Parathyroid adenoma (tissue), 2 donors: Measurements from ENCODE around the gene LACTBL1.

ENCODE experiments used
- H2AFZ ChIP-seq: fragments of 300-600 bp; sonication (generic); one replicate; pipeline ENCODE4 v1.7.0; 2017; ENCODE audit warnings: antibody characterized with exemption, mild to moderate bottlenecking
- H3K27ac ChIP-seq: fragments of 300-600 bp; sonication (generic); one replicate; pipeline ENCODE4 v1.7.0; 2017
- H3K27me3 ChIP-seq: fragments of 300-600 bp; sonication (generic); one replicate; pipeline ENCODE4 v1.7.0; 2017; ENCODE audit warnings: low read length; ENCODE audit not compliant: control insufficient read depth, insufficient read depth
- H3K36me3 ChIP-seq: fragments of 300-600 bp; sonication (generic); one replicate; pipeline ENCODE4 v1.7.0; 2017; ENCODE audit warnings: low read length; ENCODE audit not compliant: control insufficient read depth, insufficient read depth
- H3K4me1 ChIP-seq: fragments of 300-600 bp; sonication (generic); one replicate; pipeline ENCODE4 v1.7.0; 2017; ENCODE audit warnings: control low read depth
- H3K4me2 ChIP-seq: fragments of 300-600 bp; sonication (generic); one replicate; pipeline ENCODE4 v1.7.0; 2017; ENCODE audit warnings: low read length
- H3K4me3 ChIP-seq: fragments of 300-600 bp; sonication (generic); one replicate; pipeline ENCODE4 v1.7.0; 2017; ENCODE audit warnings: low read depth, low read length
- H3K79me2 ChIP-seq: fragments of 300-600 bp; sonication (generic); one replicate; pipeline ENCODE4 v1.7.0; 2017; ENCODE audit warnings: control low read depth
- H3K9ac ChIP-seq: fragments of 300-600 bp; sonication (generic); one replicate; pipeline ENCODE4 v1.7.0; 2017; ENCODE audit warnings: mild to moderate bottlenecking
- H3K9me3 ChIP-seq: fragments of 300-600 bp; sonication (generic); one replicate; pipeline ENCODE4 v1.7.0; 2017; ENCODE audit warnings: low read length; ENCODE audit not compliant: control insufficient read depth
- TF ChIP-seq, protein P1 (sequence below): fragments of 300-600 bp; sonication (generic); IDR thresholded peaks from one replicate; pipeline ENCODE4 v1.7.0; 2017; ENCODE audit warnings: antibody characterized with exemption, mild to moderate bottlenecking
- donor health status: primary hyperparathyroidism.

Gene LACTBL1

DNA sequence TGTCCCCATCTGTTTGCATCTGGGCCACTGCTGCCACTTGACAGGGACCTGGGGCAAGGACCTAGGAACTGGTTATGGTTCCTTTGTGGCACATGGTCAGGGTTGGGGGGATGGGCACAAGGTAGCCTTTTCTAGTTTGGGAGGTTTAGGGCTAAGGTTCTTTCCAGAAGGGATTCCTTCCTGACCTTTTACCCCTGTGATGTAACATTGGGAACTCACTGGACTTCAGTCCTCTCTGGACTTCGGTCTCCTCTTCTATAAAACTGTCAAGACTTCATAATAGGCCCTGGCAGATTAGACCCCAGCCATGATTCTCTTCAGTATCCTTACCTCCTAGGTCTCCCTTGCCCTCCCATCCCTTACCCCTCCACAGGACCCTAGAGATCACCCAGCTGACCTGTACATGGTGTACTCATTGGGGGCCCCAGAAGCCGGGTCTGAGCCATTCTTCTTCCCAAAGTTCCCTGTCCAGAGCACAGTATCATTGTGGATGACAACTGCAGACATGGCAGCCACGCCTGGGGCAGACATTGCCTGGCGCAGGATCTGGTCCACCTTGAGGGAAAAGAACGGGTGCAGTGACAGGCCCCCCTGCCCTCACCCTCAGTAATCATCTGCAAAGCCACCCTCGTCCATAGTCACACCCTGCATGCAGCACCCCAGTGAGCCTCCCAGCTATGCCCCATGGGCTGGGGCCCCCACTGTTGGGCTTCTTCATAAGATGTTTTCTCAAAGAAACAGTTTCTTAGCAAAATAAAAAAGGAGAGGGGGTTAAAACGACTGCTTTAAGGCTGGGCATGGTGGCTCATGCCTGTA, 12.9 kb downstream of the LACTBL1 start:
- H3K9me3 ChIP-seq: no peaks in the 10 kb centered on the region
- no peak overlapping the region for H3K27ac ChIP-seq
- no peak overlapping the region for H3K4me2 ChIP-seq
- H2AFZ ChIP-seq: no peak overlapping the region
- no peaks in the 10 kb centered on the region for H3K4me1 ChIP-seq
- H3K4me3 ChIP-seq: no peak overlapping the region
- no peak overlapping the region for H3K9ac ChIP-seq
- no peaks in the 10 kb centered on the region for H3K79me2 ChIP-seq
- no peaks in the 10 kb centered on the region for H3K36me3 ChIP-seq
- TF ChIP-seq, protein P1, sequence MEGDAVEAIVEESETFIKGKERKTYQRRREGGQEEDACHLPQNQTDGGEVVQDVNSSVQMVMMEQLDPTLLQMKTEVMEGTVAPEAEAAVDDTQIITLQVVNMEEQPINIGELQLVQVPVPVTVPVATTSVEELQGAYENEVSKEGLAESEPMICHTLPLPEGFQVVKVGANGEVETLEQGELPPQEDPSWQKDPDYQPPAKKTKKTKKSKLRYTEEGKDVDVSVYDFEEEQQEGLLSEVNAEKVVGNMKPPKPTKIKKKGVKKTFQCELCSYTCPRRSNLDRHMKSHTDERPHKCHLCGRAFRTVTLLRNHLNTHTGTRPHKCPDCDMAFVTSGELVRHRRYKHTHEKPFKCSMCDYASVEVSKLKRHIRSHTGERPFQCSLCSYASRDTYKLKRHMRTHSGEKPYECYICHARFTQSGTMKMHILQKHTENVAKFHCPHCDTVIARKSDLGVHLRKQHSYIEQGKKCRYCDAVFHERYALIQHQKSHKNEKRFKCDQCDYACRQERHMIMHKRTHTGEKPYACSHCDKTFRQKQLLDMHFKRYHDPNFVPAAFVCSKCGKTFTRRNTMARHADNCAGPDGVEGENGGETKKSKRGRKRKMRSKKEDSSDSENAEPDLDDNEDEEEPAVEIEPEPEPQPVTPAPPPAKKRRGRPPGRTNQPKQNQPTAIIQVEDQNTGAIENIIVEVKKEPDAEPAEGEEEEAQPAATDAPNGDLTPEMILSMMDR: no peak
- H3K27me3 ChIP-seq: no peaks in the 10 kb centered on the region

DNA sequence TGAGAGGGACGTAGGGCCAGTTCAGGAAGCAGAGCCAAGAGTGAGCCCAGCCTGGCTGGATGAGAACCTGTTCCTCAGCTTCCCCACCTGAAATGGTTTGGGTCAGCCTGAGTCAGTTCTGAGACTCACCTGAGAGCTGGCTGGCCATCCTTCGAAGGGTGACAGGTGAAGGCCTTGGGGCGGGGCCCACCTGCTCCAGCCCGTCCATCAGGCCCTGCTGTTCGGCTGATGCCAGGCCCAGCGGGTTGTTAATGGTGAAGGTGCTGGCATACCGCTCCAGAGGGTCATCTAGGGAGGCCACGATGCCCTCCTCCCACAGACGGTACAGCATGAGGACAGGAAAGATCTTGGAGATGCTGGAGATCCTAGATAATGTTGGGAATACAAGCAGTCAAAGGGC, 14.1 kb downstream of the LACTBL1 start:
- Histone ChIP-seq H3K9me3 (no peaks in the 10 kb centered on the region), H3K79me2 (no peaks in the 10 kb centered on the region), H3K27ac (no peak overlapping the region), H3K27me3 (no peaks in the 10 kb centered on the region), H3K4me1 (no peaks in the 10 kb centered on the region), H3K4me2 (no peak overlapping the region), H2AFZ (no peak overlapping the region), H3K9ac (no peak overlapping the region), H3K36me3 (no peaks in the 10 kb centered on the region), H3K4me3 (no peak overlapping the region)
- TF ChIP-seq, protein P1: no peak

DNA sequence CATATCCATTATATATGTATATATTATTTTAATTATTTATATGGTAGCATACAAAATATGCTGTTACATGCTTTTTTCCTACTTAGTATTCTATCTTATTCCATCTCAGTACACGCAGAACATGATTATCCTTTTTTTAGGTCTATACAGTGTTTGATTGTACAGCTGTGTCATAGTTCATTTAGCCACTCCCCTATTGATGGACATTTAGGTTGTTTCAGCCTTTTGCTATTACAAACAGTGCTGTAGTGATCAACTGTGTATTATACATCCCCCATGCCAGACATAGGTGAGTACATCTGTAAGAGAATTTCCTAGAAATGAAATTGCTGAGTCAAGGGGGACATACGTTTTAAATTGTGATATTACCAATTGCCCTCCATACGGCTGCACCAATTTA, 15.6 kb downstream of the LACTBL1 start:
- Histone ChIP-seq H3K36me3 (no peaks in the 10 kb centered on the region), H3K27ac (no peak overlapping the region), H3K79me2 (no peaks in the 10 kb centered on the region), H3K9ac (no peak overlapping the region), H2AFZ (no peak overlapping the region), H3K9me3 (no peaks in the 10 kb centered on the region), H3K4me3 (no peak overlapping the region), H3K27me3 (no peaks in the 10 kb centered on the region), H3K4me1 (no peaks in the 10 kb centered on the region), H3K4me2 (no peak overlapping the region)
- TF ChIP-seq, protein P1: no peak

DNA sequence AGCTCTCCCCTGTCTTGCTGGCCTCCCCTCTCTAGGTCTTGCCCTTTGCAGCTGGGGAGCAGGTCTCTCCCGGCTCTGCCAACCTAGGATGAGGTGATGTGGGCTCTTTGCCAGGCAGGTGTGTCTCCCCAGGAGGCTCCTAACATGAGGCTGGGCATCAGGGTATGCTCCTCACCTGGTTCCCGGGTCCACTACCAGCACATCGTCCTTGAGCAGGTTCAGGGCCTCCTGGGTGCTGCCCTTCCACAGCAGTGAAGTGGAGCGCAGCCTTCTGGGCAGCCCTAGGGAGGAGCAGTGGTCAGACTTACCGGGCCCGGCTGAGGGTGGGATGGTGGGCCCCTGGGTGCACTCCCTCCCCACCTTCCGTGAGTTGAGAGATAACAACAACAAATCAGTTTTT, 17.5 kb downstream of the LACTBL1 start:
- no peak overlapping the region for H3K4me2 ChIP-seq
- H3K27me3 ChIP-seq: no peaks in the 10 kb centered on the region
- TF ChIP-seq, protein P1: no peak
- H3K79me2 ChIP-seq: no peaks in the 10 kb centered on the region
- H3K4me3 ChIP-seq: no peak overlapping the region
- no peaks in the 10 kb centered on the region for H3K9me3 ChIP-seq
- no peaks in the 10 kb centered on the region for H3K36me3 ChIP-seq
- no peak overlapping the region for H3K27ac ChIP-seq
- no peak overlapping the region for H2AFZ ChIP-seq
- no peaks in the 10 kb centered on the region for H3K4me1 ChIP-seq
- no peak overlapping the region for H3K9ac ChIP-seq

DNA sequence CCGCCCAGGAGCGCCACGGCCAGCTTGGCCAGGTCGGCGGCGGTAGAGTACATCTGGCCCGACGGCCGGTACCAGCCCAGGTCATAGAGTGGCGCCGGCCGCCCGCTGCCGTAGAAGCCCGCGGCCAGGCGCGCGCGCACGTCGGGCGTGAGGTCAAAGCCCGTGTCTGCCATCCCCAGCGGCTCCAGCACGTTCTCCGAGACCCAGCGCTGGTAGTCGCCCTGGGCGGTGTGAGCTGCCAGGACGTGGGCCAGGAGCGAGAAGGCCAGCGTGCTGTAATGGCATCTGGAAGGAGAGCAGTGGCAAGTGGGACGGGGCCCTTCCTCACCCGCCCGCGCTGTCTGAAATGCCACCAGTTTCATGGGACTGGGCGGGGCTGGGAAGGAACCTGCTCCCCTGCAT, 18.9 kb downstream of the LACTBL1 start:
- TF ChIP-seq, protein P1: no peak
- no peak overlapping the region for H3K4me2 ChIP-seq
- no peaks in the 10 kb centered on the region for H3K36me3 ChIP-seq
- no peaks in the 10 kb centered on the region for H3K4me1 ChIP-seq
- H3K9ac ChIP-seq: no peak overlapping the region
- no peak overlapping the region for H3K27ac ChIP-seq
- H3K27me3 ChIP-seq: no peaks in the 10 kb centered on the region
- no peak overlapping the region for H3K4me3 ChIP-seq
- H3K79me2 ChIP-seq: no peaks in the 10 kb centered on the region
- H3K9me3 ChIP-seq: no peaks in the 10 kb centered on the region
- H2AFZ ChIP-seq: no peak overlapping the region
